HG03108 (cell line): ENCODE results near the gene PLOD3.

Source experiments
- ATAC-seq: cut with Tn5 transposase; IDR thresholded peaks from one replicate; pipeline ENCODE4 v1.9.1; 2021; ENCODE audit warnings: moderate library complexity; ENCODE audit not compliant: unreplicated experiment

PLOD3 gene

GRCh38 chr7:101166909-101167644, 50.3 kb downstream of the PLOD3 start:
- ATAC-seq = no peak

DNA sequence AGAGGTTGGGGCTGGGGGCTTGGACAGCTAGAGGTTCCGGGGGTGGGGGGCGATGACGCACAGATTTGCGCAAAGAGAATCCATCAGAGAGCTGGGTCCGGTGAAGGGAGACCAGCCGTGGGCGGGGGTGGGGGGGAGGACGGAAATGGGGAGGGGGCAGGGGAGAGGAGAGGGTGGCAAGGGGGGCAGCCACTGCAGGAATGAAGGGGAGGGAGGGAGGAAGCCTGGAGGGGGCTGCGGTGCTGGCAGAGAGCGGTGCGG, 50.8 kb downstream of the PLOD3 start:
- no peak for ATAC-seq

DNA sequence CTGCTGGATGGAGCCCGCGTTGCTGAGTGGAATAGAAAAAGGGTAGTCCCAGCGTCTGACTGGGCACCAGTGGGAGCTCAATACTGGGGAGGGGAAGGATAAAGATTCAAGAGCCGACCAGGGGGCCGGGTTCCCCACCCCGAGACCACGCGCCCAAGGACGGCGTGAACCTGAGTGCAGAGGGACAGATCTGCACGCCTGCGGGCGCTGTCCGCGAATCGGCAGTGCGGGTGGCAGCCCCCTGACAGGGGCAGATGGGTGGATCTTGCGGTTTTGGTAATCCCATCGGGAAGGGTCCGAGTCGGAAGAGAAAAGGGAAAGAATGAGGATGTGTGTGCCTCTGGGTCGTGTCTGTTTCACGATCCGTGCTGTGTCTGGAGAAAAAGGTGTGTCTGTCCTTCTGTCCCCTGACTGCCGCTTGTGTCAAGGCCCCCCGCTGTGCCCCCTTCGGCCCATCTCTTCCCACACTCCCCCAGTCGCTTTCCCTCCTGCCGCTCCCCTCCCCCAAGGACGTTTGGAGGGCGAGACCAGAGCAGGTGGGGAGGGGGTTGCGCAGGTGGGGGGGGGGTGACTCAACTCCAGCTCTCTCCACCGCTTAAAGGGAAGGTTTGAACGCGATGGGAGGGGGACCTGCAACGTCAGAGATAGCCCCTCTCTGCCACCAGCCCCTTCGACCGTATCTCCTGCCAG, 51.3 kb downstream of the PLOD3 start:
- ATAC-seq = no peak

DNA sequence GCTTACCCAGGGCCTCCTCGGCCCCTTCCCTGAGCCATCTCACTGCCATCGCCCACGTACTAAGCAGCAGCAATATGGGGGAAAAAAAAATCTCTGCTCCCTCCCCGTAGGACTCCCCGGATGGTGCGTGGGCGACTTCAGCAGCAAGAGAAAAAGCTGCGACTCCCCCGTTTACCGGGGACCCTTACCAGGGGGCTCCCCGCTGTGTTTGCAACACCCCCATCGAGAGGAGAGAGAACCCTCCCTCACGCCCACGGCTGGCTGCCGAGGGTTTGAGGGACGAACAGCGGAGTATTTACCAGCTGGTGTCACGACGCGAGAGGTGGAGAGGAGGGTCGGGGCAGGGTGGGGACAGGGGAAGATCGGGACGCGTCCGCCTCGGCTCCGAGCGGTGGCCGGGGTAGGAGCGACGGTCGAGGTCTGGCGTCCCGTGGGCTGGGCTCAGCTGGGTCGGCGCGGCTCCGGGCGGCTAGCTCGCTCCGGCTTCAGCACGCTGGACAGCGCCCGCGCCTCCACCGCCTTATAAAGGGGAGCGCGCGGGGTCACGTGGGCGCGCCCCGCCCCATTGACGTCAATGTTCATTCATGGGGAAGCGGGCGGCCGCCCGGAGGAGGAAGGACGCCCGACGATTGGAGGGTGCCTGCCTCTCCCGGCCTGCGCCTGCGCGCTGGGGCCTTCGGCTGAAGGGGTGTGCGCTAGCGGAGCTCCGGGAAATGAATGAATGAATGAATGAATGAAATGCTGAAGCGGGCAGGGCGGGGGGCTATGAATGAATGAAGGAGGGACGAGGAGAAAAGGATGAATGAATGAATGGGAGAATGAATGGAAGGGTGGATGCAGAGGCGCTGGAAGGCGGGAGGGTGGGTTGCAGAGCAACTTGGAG, 52.1 kb downstream of the PLOD3 start, which contains the start of gene VGF:
Gene VGF (minus strand): TSS at position 495 of the 883 bp plus-strand sequence. CDS start 726 bp downstream, outside the sequence.
- peak; percentile 64 for ATAC-seq

DNA sequence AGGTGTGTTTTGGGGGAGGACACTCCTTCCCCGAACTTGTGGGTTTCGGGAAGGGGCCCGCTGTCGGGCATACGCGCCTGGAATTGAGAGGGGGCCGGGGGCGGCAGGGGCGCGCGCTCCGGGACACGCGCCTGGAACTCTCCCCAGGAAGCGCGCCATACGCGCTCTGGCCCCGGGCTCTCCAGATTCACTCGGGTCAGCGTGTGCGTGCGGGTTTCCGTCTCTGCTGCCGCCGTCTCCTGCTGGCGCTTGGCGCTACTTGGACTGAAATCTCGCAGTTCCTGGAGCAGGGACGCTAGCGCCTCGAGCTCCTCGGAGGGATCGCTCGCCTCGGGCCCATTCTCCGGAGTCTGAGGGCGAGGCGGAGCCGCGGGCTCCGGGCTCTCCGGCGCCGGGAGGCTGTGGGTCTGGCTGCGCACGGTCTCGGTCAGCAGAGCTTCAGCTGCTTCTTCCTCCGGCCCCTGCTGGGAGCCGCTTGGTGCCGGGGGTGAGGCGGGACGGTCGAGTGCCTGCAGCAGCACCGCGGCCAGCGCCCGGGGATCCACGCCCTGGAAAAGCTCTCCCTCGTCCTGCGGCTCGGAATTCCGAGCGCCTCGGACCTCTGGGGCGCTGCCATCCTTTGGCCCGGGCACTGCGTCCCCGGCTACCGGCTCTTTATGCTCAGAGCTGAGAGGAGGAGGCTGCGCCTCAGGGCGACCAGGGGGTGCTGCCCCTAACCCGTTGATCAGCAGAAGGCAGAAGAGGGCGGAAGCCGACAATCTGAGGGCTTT, 53.1 kb downstream of the PLOD3 start:
- no peak for ATAC-seq

DNA sequence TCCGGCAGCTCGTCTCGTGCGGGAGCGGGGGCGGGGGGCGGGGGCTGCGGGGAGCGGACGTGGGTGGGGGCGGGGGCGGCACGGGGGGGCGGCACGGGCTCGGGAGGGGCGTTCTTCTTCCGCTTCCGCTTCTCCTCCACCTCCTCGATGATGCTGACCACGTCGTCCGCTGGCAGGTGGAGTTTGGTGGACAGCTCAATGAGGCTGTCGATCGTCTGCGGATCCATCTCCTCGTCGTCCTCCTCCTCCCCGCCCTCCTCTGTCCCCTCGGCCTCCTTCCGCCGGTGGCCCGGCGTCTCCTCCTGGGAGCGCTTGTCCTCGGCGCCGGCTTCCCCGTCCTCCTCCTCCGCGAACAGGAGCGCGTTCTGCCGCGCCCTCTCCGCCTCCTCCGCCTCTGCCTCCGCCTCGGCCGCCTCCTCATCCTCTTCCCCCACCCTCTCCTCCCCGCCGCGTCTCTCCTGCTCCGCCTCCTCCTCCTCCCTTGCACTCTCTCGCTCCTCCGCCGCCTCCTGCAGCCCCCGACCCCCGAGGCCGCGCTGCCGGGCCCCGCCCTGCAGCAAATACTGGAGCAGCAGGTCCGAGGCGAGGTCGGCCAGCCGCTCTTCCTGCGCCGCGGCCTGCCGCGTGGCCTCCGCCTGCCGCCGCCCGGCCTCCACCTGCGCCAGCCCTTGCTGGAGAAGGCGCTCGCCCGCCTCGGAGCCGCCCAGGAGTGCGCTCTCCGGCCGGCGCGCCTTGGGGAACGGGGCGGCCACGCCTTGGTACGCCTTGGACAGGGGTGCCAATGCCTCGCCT, 53.9 kb downstream of the PLOD3 start:
- ATAC-seq = no peak

DNA sequence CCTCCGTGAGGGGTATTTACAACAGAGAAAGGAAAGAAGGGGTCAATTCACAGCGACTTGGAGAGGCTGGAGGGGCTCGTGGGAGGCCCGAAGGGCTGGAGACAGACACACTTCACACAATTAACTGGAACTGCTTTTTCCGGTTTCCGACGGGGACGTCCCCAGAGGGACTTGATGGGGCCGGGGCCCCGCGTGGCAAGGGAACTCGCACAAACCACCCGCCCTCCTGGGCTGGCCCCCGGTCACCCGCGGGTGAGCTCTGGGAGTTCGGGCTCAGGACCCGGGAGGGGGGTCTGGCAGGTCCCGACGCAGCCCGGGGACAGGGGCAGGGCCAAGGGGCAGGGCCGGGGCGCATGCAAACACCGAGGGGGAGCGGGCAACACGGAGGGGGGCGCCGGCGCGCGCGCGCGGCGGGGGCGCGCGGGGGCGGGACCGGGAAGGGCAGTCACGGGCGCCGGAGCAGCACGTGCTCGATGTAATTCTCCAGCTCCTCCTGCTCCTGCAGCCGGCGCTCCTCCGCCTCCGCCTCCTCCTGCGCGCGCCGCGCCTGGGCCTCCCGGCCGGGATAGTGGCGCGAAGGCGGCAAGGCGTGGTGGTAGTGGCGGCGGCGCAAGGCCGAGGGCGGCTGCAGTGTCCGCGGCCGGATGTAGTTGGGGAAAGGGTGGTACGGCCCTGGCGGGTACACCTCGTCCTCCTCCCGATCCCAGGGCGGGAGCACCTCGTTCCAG, 54.7 kb downstream of the PLOD3 start:
- no peak for ATAC-seq

- no peak for ATAC-seq
These were observed 55.5 kb downstream of the PLOD3 start for GRCh38 chr7:101161692-101162471.

DNA sequence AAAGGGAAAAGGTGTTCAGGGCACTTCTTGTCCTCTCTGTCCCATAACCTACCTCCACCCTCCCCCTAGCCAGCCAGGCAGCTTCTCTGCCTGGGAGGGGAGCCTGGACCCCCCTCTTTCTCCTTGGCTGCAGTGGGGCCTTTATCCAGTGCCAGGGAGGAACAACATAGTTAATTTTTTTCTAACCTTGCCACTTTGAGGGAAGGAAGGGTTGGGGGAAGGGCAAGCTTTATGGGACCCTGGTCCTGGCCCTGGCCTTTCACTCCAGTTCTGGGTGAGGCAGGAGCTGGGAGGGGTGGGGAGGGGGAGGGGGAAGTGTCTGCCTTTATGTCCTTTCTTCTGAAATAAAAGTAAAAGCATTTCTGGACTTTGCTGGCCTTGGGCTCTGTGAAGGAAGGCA, 56.5 kb downstream of the PLOD3 start:
- no peak for ATAC-seq

DNA sequence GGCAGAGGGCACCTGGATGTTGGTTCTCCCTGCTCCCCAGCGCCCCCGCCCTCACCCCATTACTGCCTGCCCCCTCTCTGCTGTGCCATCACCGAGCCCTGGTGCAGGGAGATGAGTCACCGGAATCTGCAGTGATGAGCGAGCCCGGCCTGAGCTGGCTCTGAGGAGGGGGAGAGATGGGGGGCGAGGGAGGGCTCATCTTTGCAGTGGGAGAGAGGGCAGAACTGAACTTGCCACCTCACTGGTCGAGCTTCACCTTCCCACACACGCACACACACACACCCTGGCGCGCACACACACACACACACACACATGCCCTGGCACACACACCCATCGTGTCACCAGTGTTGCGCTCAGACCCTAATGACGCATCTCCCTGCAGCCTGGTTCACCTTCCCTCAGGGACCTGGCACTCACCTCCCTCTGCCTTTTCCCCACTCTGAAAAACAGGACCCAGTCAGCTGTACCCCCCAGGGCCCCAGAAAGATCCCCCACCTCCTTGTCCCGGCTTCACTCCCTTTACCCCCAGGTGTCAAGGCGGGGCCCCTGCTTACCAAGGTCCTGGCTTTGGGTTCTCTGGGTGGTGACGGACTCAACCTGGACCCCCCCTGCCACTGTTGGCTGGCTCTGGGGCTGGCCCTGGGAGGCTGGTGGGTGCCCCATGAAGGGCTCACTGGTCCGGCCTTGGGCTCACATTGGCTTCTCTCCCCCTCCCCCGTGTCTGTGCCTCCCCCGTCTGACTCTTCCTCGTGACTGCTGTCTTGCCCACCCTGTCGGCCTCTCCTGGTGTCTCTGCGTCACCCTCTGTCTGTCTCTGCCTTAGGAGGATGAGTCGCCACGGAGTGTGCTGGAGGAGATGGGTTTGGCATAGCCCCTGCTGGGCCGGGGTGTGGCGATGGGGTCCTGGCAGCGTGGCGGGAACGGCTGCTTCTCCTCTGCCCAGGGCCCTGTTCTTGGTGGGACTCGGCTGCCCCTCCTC, 57.4 kb downstream of the PLOD3 start:
- ATAC-seq = no peak

DNA sequence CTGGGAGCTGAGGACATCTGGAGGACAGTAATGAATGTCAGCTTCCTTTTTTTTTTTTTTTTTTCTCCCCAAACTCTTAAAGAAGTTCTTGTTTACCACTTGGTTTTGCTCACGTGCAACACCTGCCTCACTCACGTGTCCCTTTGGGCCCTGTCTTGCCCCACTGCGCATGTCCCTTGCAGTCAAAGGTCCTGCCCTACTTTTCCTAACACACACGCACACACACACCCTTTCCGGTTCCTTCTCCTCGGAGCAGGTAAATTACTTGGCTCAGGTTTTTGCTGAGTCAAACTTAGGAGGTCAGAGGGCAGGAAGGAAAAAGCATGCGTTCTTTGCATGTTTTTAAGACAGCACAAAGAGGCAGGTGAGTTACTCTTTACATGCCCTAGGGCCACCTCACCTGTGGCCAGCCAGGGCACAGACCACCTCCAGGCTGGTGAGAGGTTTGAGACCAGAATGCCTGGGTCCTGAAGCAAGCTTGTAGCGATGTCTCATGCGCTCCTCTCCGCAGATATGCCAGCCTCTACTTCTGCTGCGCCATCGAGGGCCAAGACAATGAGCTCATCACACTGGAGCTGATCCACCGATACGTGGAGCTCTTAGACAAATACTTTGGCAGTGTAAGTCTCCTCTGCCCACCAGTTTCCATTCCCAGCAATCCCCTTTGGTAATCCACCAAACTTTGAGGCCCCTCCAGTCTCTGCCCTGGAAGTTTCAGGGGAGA, 60.4 kb downstream of the PLOD3 start:
- ATAC-seq = no peak

- ATAC-seq = no peak
These were observed 61.1 kb downstream of the PLOD3 start for GRCh38 chr7:101156277-101156676.
